Activated B cell treated with CpG ODN at 0.5 μM for 24 hours (primary cell): ENCODE results near the gene RABL6. TPM values are rescaled to one million over a fixed set of nuclear protein-coding genes. Genes with fewer than 3 reads are reported as not detected.
"Not testable (repeated sequence)": the region's sequence is repeated elsewhere in the genome, so short reads cannot be mapped to it uniquely, and the experiment has no call there.

Experiments used
- ATAC-seq: fragments of 200-7000 bp; cut with Tn5 transposase; one replicate; pipeline ENCODE4 v1.10.0; 2021; ENCODE audit warnings: low read depth, mild to moderate bottlenecking, moderate library complexity
- CTCF ChIA-PET: fragments of 350-600 bp; sonication (Branson Sonifier 250); formaldehyde crosslinking; loops from one replicate; lab custom pipeline; 2021; ENCODE audit warnings: antibody characterized with exemption; lab: Charles Lee
- POLR2A ChIA-PET: fragments of 350-600 bp; sonication (Branson Sonifier 250); formaldehyde crosslinking; loops from one replicate; lab custom pipeline; 2021; ENCODE audit warnings: antibody characterized with exemption; lab: Charles Lee
- DNase-seq: peaks from one replicate; pipeline ENCODE4 v3.0.0; 2022
- H3K27ac Mint-ChIP-seq: one replicate; pipeline ENCODE4 v1.8.0; 2020; ENCODE audit warnings: mixed read lengths
- H3K27me3 Mint-ChIP-seq: one replicate; pipeline ENCODE4 v1.8.0; 2021; ENCODE audit warnings: mixed read lengths
- H3K36me3 Mint-ChIP-seq: one replicate; pipeline ENCODE4 v1.8.0; 2021; ENCODE audit warnings: low read depth, mixed read lengths
- H3K4me1 Mint-ChIP-seq: one replicate; pipeline ENCODE4 v1.8.0; 2021; ENCODE audit warnings: mixed read lengths
- H3K4me3 Mint-ChIP-seq: one replicate; pipeline ENCODE4 v1.8.0; 2020; ENCODE audit warnings: mild to moderate bottlenecking, mixed read lengths
- H3K9me3 Mint-ChIP-seq: one replicate; pipeline ENCODE4 v1.8.0; 2020; ENCODE audit warnings: mixed read lengths
- intact Hi-C: fragments of 100-400 bp; cut with micrococcal nuclease; formaldehyde crosslinking; loops from one replicate; pipeline ENCODE4 v1.15.1; 2024
- total RNA-seq: library from RNA; stranded (reverse); gene quantifications from 2 replicates; pipeline ENCODE4 v1.2.3, GENCODE V29; 2022
- TF ChIP-seq, protein P1 (sequence below): fragments of 200-600 bp; IDR thresholded peaks from one replicate; pipeline ENCODE4 v1.8.0; 2022; ENCODE audit warnings: antibody characterized with exemption, mild to moderate bottlenecking

Gene RABL6
- total RNA-seq, 1 donor from 2014 or later = 75.0 TPM

DNA sequence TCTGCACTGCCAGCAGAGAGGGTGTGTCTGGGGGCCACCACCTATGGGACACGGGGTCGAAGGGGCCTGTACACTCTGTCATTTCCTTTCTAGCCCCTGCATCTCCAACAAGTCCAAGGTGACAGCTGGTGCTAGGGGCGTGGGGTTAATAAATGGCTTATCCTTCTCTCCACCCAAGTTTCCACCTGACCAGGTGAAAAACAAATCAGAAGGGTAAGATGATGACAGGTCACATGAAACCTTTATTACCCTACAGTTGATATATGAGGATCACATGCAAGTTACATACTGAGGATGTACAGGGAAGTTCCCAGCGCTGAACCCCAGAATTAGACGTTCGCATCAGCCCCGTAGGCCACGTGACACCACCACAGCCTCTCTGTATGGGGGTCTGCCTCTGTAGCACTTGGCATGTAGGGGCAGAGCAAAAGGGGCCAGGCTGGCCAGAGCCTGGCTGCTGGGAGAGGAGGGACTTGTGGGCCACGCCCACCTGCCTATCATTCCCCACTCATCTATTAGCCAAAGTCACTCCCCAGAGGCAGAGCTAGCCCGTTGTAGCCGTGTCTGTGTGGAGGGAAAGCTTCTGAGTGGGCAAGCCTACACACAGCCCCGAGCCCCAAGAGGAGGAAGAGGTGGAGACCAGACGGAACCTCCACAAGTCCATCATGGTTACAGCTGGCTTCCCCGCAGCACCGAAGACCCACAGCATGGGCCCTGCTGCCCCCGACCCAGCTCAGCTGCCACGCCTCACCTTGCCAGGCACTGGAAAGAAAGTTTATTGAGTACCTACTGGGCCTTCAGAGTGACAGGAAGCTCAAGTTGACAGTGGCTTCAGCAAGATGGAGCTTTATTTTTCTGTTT lies 14.4 kb upstream of the RABL6 start:
- ATAC-seq (no peak), DNase-seq (no peak)
- peaks cover 5% of the 10 kb centered on the region for H3K36me3 Mint-ChIP-seq
- peaks cover 3% of the 10 kb centered on the region for H3K27me3 Mint-ChIP-seq
- no peak overlapping the region for H3K4me3 Mint-ChIP-seq
- TF ChIP-seq, protein P1, sequence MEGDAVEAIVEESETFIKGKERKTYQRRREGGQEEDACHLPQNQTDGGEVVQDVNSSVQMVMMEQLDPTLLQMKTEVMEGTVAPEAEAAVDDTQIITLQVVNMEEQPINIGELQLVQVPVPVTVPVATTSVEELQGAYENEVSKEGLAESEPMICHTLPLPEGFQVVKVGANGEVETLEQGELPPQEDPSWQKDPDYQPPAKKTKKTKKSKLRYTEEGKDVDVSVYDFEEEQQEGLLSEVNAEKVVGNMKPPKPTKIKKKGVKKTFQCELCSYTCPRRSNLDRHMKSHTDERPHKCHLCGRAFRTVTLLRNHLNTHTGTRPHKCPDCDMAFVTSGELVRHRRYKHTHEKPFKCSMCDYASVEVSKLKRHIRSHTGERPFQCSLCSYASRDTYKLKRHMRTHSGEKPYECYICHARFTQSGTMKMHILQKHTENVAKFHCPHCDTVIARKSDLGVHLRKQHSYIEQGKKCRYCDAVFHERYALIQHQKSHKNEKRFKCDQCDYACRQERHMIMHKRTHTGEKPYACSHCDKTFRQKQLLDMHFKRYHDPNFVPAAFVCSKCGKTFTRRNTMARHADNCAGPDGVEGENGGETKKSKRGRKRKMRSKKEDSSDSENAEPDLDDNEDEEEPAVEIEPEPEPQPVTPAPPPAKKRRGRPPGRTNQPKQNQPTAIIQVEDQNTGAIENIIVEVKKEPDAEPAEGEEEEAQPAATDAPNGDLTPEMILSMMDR = no peak
- H3K4me1 Mint-ChIP-seq = peaks cover 23% of the 10 kb centered on the region
- H3K9me3 Mint-ChIP-seq = no peaks in the 10 kb centered on the region
- intact Hi-C loops = loop anchor here (10.0 kb wide), 1 partner anchor 761 kb away; the partner anchor contains the start of genes MRPL41 and PNPLA7
- no peak overlapping the region for H3K27ac Mint-ChIP-seq
- CTCF ChIA-PET = interaction anchor here (1.2 to 2.7 kb wide), 3 partner anchors 49 to 242 kb away, joined by 3 to 13 read pairs (median 4); partner anchors contain the start of genes AJM1 and FUT7
- POLR2A ChIA-PET = interaction anchor here (0.6 to 1.4 kb wide), 3 partner anchors 14 to 15 kb away, joined by 3 to 4 read pairs (median 3); partner anchors contain the start of gene RABL6

DNA sequence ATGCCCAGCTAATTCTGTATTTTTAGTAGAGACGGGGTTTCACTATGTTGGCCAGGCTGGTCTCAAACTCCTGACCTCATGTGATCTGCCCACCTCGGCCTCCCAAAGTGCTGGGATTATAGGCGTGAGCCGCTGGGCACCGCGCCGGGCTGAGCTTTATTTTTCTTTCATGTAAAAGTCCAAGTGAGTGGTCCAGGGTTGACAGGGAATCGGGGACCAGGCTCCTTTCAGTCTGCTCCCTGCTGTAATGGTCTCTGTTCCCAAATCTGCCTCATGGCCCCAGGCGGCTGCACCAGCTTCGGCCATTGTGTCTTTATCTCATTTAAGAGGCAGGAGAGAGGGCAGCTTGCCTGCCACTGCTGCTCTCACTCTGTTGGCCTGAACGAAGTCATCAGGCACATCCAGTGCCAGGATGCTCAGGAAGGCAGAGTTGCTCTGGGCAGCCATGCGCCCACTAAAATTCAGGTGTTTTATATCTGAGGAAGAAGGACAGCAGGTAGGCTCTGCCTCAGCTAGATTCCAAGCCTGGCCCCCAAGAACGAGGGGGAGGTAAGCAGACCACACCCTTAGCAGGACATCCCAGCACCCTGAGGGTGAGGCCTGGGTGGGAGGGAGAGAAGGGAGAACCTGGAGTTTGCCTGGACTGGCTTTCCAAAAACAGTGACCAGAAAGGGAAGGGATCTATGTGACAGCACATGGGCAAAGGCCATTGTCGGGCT lies 13.3 kb upstream of the RABL6 start:
- DNase-seq = no peak

DNA sequence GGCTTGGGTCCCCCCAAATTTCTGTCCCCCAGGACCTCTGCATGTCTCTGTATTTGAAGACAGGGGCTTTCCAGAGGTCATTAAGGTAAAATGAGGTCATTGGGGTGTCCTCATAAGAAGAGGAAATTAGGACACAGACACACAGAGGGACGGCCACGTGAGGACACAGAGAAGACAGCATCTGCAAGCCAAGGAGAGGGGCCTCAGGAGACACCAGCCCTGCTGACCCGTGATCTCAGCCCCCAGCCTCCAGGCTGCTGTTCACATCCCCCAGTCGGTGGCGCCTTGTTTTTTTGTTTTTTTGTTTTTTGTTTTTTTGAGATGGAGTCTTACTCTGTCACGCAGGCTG lies 12.8 kb upstream of the RABL6 start:
- no peak for DNase-seq
- H3K9me3 Mint-ChIP-seq = no peaks in the 10 kb centered on the region
- H3K27me3 Mint-ChIP-seq = peaks cover 3% of the 10 kb centered on the region
- ATAC-seq = no peak
- TF ChIP-seq, protein P1 = no peak
- peaks cover 5% of the 10 kb centered on the region for H3K36me3 Mint-ChIP-seq
- ChIA-PET CTCF (no interaction called here), POLR2A (interaction anchor here (1.4 kb wide), 1 partner anchor 12 kb away, joined by 4 read pairs; the partner anchor contains the start of gene RABL6)
- H3K27ac Mint-ChIP-seq = no peak overlapping the region
- peaks cover 29% of the 10 kb centered on the region for H3K4me1 Mint-ChIP-seq
- intact Hi-C loops = loop anchor here (10.0 kb wide), 1 partner anchor 760 kb away; the partner anchor contains the start of genes MRPL41 and PNPLA7
- H3K4me3 Mint-ChIP-seq = no peak overlapping the region

More for the DNA sequence above, 13.3 kb upstream of the RABL6 start:
- no peaks in the 10 kb centered on the region for H3K9me3 Mint-ChIP-seq
- H3K4me1 Mint-ChIP-seq = peaks cover 24% of the 10 kb centered on the region
- peaks cover 3% of the 10 kb centered on the region for H3K27me3 Mint-ChIP-seq
- no peak overlapping the region for H3K4me3 Mint-ChIP-seq
- H3K27ac Mint-ChIP-seq = no peak overlapping the region
- POLR2A ChIA-PET = interaction anchor here (0.6 to 1.4 kb wide), 2 partner anchors 13 to 14 kb away, joined by 3 to 4 read pairs; partner anchors contain the start of gene RABL6
- CTCF ChIA-PET = interaction anchor here (1.2 to 2.7 kb wide), 2 partner anchors 238 to 241 kb away, joined by 4 to 13 read pairs; partner anchors contain the start of gene FUT7
- TF ChIP-seq, protein P1 = no peak
- no peak for ATAC-seq
- H3K36me3 Mint-ChIP-seq = peaks cover 5% of the 10 kb centered on the region
- intact Hi-C loops = loop anchor here (10.0 kb wide), 1 partner anchor 760 kb away; the partner anchor contains the start of genes MRPL41 and PNPLA7

DNA sequence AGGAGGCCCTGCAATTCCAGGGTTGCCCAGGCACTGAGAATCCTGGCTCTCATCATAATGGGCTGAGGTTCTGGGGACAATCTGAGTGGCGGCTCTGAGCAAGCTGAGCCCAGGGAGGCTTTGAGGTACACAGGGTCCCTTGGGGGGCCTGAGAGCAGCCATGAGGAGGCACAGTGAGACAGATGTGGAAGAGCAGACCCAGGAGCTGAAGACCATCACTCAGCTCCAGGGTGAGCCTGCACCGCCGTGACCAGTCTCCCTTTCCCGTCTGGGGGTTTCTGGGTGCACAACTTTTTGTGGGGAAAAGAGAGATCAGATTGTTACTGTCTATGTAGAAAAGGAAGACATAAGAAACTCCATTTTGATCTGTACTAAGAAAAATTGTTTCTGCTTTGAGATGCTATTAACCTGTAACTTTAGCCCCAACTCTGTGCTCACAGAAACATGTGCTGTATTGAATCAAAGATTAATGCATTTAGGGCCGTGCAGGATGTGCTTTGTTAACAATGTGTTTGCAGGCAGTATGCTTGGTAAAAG lies 11.4 kb upstream of the RABL6 start, which contains the start of gene CCDC183:
Gene CCDC183, plus strand, starts transcription at position 101 of the 537 bp plus-strand sequence. Its CDS starts 60 bp downstream, at position 161.
- ChIA-PET CTCF (no interaction called here), POLR2A (interaction anchor here (1.3 kb wide), 1 partner anchor 11 kb away, joined by 4 read pairs; the partner anchor contains the start of gene RABL6)
- DNase-seq = no peak
- Mint-ChIP-seq H3K4me3 (no peak within 1 kb of the TSS), H3K27me3 (peaks cover 3% of the 10 kb centered on the region), H3K9me3 (no peaks in the 10 kb centered on the region), H3K27ac (no peak within 1 kb of the TSS), H3K4me1 (peaks cover 31% of the 10 kb centered on the region), H3K36me3 (peaks cover 5% of the 10 kb centered on the region)
- intact Hi-C loops = loop anchor here (10.0 kb wide), 1 partner anchor 758 kb away; the partner anchor contains the start of genes MRPL41 and PNPLA7
- TF ChIP-seq, protein P1 = no peak
- no peak for ATAC-seq

DNA sequence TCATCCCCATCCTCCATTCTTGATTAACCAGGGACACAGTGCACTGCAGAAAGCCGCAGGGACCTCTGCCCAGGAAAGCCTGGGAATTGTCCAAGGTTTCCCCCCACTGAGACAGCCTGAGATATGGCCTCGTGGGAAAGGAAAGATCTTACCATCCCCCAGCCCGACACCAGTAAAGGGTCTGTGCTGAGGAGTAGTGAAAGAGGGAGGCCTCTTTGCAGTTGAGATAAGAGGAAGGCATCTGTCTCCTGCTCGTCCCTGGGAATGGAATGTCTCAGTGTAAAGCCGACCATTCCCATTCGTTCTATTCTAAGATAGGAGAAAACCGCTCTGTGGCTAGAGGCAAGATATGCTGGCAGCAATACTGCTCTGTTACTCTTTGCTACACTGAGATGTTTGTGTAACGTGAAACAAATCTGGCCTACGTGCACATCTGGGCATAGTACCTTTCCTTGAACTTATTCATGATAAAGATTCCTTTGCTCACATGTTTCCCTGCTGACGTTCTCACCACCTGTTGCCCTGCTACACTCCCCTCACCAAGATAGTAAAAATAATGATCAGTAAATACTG lies 10.9 kb upstream of the RABL6 start:
- ATAC-seq, H3K36me3 Mint-ChIP-seq, DNase-seq, H3K27me3 Mint-ChIP-seq, H3K4me3 Mint-ChIP-seq, H3K27ac Mint-ChIP-seq, H3K9me3 Mint-ChIP-seq, CTCF ChIA-PET: not testable (repeated sequence)
- POLR2A ChIA-PET = interaction anchor here (1.3 kb wide), 1 partner anchor 11 kb away, joined by 4 read pairs; the partner anchor contains the start of gene RABL6
- H3K4me1 Mint-ChIP-seq = peaks cover 31% of the 10 kb centered on the region
- intact Hi-C loops = loop anchor here (10.0 kb wide), 1 partner anchor 758 kb away; the partner anchor contains the start of genes MRPL41 and PNPLA7
